GM06990 (cell line): Measurements from ENCODE around the gene LAGE3.

Experiments
- DNase-seq: peaks from one replicate; pipeline ENCODE4 v3.0.0-alpha.2; 2011; ENCODE audit not compliant: insufficient read length; ENCODE audit errors: extremely low read depth
- H3K27me3 ChIP-seq: replicated peaks from 2 replicates; pipeline ENCODE4 v1.6.0; 2011; ENCODE audit warnings: low read length; ENCODE audit not compliant: control insufficient read depth, insufficient read depth
- H3K36me3 ChIP-seq: 2 replicates; pipeline ENCODE4 v1.5.1; 2011; ENCODE audit warnings: low read length; ENCODE audit not compliant: control insufficient read depth, insufficient read depth
- H3K4me3 ChIP-seq: replicated peaks from 2 replicates; pipeline ENCODE4 v1.5.1; 2011; ENCODE audit warnings: low read depth, mild to moderate bottlenecking, control low read depth, low read length
- CTCF ChIP-seq: IDR thresholded peaks from 2 replicates; pipeline ENCODE4 v1.5.1; 2011; ENCODE audit warnings: low read length, control low read depth, mild to moderate bottlenecking, inconsistent platforms; ENCODE audit not compliant: insufficient read depth, poor library complexity, severe bottlenecking

LAGE3 gene

GRCh38 chrX:154445776-154446175 lies 33.3 kb downstream of the LAGE3 start:
- TF ChIP-seq CTCF: no peak
- Histone ChIP-seq H3K36me3 (peaks cover 10% of the 10 kb centered on the region), H3K4me3 (no peak overlapping the region), H3K27me3 (no peaks in the 10 kb centered on the region)
- no peak for DNase-seq

DNA sequence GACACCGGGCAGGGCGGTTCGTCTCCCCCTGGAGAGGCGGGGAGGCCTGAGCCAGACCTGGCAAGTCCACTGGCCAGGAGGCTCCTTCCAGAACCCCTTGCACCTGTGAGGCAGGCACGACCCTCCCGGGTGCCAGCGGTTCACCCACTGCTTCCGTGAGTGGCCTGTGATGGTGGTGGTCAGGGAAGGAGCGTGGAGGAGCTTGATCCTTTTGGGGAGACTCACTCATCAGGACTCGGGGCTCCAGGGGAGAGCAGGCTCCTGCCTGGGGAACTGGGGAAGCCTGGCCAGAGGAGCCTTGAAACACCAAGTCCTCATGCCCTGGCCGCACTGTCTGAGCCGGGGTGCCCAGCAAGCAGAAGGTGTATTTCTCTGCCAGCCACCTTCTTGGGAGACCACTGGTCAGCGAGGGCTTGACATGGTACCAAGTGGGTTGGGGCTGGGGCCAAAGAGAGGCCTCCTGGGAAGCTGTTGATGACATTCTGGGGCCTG lies 34.3 kb downstream of the LAGE3 start:
- Histone ChIP-seq H3K36me3 (peaks cover 8% of the 10 kb centered on the region), H3K4me3 (peak overlapping the region; percentile 75), H3K27me3 (no peaks in the 10 kb centered on the region)
- no peak for TF ChIP-seq CTCF
- no peak for DNase-seq

DNA sequence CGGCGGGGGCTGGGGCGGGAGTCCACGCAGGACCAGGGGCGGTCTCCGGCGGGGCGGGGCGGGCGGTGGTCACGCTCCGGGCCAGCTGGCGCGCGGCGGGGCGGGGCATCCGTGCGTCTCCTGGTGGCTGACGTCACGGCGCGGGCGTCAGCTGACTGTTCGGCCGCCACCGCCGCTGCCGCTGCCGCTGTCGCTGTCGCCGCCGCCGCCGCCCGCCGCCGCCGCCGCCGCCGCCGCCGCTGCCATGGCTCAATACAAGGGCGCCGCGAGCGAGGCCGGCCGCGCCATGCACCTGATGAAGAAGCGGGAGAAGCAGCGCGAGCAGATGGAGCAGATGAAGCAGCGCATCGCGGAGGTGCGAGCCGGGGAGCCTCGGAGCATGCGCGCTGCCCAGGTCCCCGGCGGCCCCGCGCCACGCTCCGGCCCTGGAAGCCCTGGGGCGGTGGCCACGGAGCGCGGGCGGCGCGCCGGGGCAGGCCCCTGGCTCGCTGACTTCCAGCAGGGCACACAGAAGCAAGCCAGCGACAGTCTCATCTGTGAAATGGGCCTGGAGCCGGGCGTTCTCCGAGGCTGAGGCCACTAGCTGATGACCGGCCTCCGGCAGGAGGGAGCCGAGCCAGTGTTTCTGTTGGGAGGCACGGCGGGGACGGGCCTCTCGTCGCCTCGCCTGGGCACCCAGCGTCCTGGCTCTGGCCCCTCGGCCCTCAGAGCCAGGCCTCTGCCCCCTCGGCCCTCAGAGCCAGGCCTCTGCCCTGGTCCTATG lies 34.9 kb downstream of the LAGE3 start, which contains the start of gene FAM50A:
Gene FAM50A (plus strand): TSS at position 150 of the 763 bp plus-strand sequence. CDS start 95 bp downstream, at position 245.
- DNase-seq: peak; percentile 71
- H3K27me3 ChIP-seq: no peaks in the 10 kb centered on the region
- peak within 1 kb of the TSS; percentile 75 for H3K4me3 ChIP-seq
- H3K36me3 ChIP-seq: peaks cover 8% of the 10 kb centered on the region
- no peak for TF ChIP-seq CTCF

DNA sequence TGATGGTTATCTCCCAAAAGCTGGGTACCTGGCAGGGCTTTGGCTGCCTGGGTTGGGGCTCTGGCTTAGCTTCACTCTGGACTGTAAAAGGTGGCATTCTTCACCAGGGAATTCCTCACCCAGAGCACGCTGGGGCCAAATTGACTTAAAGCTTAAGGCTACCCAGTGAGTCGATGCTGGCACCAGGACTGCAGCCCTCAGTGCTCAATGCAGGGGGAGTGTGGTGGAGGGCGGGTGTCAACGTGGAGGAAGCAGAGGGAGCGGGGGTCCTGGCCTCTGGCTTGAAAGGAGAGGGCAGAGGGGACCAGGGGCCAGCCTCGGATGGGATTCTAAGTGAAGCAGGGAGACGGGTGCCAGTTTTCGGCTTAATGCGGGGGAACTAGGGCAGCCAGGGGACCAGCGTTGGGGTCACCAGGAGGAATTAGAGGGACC lies 35.6 kb downstream of the LAGE3 start:
- DNase-seq: no peak
- Histone ChIP-seq H3K4me3 (peak overlapping the region; percentile 50), H3K36me3 (peaks cover 1% of the 10 kb centered on the region)

GRCh38 chrX:154441984-154442707 lies 36.9 kb downstream of the LAGE3 start:
- no peaks in the 10 kb centered on the region for H3K27me3 ChIP-seq
- no peaks in the 10 kb centered on the region; the same call in none of the 2 replicates for H3K36me3 ChIP-seq
- no peak for TF ChIP-seq CTCF
- H3K4me3 ChIP-seq: no peak overlapping the region
- DNase-seq: no peak

More for the DNA sequence above, 35.6 kb downstream of the LAGE3 start:
- no peak for TF ChIP-seq CTCF
- H3K27me3 ChIP-seq: no peaks in the 10 kb centered on the region
